ENCODE results near the gene POLR2H.

DNA sequence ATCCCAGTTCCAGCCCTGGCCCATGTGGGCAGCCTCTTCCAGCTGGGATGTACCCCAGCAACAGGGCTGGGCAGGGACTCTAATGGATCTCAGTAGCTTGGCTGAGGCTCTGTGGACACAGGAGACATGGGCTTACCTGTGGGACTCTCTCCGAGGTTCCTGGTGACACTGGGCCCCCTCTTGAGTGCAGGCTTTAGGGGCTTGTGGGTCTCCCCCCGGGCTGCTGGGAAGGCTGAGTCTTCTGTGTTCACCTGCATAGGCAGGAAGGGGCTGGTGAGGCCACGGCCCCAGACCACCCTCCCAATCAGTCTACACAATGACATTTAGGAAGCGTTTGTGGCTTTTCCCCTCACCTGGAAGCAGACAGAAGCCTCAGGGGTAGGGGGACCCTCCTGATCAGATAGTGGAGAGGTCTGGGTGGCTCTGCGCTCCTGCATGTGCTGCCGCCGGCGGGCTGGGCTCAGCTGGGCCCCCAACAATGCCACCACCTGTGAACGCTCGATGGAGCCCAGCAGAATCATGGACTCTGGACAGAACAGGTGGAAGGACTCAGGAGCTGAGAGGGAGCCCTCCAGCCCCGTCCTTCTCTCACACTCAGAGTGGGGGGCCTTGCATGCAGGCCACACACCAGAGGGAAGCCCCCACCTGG is 8.5 kb upstream of the POLR2H start:
- TF ChIP-seq, protein P1, sequence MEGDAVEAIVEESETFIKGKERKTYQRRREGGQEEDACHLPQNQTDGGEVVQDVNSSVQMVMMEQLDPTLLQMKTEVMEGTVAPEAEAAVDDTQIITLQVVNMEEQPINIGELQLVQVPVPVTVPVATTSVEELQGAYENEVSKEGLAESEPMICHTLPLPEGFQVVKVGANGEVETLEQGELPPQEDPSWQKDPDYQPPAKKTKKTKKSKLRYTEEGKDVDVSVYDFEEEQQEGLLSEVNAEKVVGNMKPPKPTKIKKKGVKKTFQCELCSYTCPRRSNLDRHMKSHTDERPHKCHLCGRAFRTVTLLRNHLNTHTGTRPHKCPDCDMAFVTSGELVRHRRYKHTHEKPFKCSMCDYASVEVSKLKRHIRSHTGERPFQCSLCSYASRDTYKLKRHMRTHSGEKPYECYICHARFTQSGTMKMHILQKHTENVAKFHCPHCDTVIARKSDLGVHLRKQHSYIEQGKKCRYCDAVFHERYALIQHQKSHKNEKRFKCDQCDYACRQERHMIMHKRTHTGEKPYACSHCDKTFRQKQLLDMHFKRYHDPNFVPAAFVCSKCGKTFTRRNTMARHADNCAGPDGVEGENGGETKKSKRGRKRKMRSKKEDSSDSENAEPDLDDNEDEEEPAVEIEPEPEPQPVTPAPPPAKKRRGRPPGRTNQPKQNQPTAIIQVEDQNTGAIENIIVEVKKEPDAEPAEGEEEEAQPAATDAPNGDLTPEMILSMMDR (conservative IDR thresholded peaks at IDR 0.05): no peak
- no peak for TF ChIP-seq EZH2 (IDR thresholded peaks at IDR 0.05; ENCODE audit: low read depth)

Measured in PC-9 (cell line).